NCI-H82 treated with DMSO at 0.1 percent for 48 hours (cell line): ENCODE results near the gene PPP1R14B.

Experiments
- DNase-seq: peaks from one replicate; lab custom pipeline; 2025; ENCODE audit not compliant: unreplicated experiment; lab: John Stamatoyannopoulos, UW

PPP1R14B gene

GRCh38 chr11:64261556-64262080 is 14.9 kb upstream of the PPP1R14B start:
- no peak for DNase-seq

- no peak for DNase-seq
Observed at GRCh38 chr11:64260147-64260708, 13.5 kb upstream of the PPP1R14B start.

GRCh38 chr11:64259533-64260067 is 12.9 kb upstream of the PPP1R14B start:
- no peak for DNase-seq

- DNase-seq: no peak
Observed at GRCh38 chr11:64258946-64259532, 12.3 kb upstream of the PPP1R14B start.

GRCh38 chr11:64258356-64258755 is 11.6 kb upstream of the PPP1R14B start:
- DNase-seq: no peak

- no peak for DNase-seq
Observed at GRCh38 chr11:64256300-64256699, 9.6 kb upstream of the PPP1R14B start.

GRCh38 chr11:64255135-64256128 is 8.7 kb upstream of the PPP1R14B start:
- DNase-seq: no peak

- no peak for DNase-seq
Observed at GRCh38 chr11:64254326-64254725, 7.6 kb upstream of the PPP1R14B start.

GRCh38 chr11:64253481-64253880 is 6.7 kb upstream of the PPP1R14B start:
- no peak for DNase-seq

- DNase-seq: no peak
Observed at GRCh38 chr11:64253043-64253442, 6.3 kb upstream of the PPP1R14B start.

- DNase-seq: no peak
Observed at GRCh38 chr11:64252003-64252872, 5.5 kb upstream of the PPP1R14B start.

GRCh38 chr11:64251753-64252002 is 4.9 kb upstream of the PPP1R14B start:
- DNase-seq: no peak

- DNase-seq: no peak
Observed at GRCh38 chr11:64251016-64251752, 4.4 kb upstream of the PPP1R14B start, which contains the start of gene PLCB3. TSS of gene PLCB3 (plus strand) at chr11:64251530. CDS start at chr11:64251650, 120 bp downstream.

- DNase-seq: no peak
Observed at GRCh38 chr11:64250415-64251015, 3.8 kb upstream of the PPP1R14B start.

- no peak for DNase-seq
Observed at GRCh38 chr11:64249563-64250414, 3.0 kb upstream of the PPP1R14B start.

- no peak for DNase-seq
Observed at GRCh38 chr11:64249038-64249437, 2.3 kb upstream of the PPP1R14B start.

GRCh38 chr11:64248578-64248977 is 1.8 kb upstream of the PPP1R14B start:
- DNase-seq: no peak

GRCh38 chr11:64247729-64248531 is 1.2 kb upstream of the PPP1R14B start:
- DNase-seq: no peak
